OCI-LY7 (cell line): ENCODE results near the gene FHIT. TPM values are rescaled to one million over a fixed set of nuclear protein-coding genes. Genes with fewer than 3 reads are reported as not detected.

Experiments used
- BruUV-seq: library from RNA; stranded (reverse); fragments of 400-500 nt; replicated peaks from 2 replicates; lab custom pipeline; 2021; lab: Mats Ljungman, UMichigan
- CTCF ChIA-PET: fragments of 300-600 bp; sonication (Branson Sonifier 250); formaldehyde crosslinking; loops from one replicate; lab custom pipeline; 2022; ENCODE audit warnings: antibody characterized with exemption; ENCODE audit not compliant: unreplicated experiment; lab: Charles Lee
- POLR2A ChIA-PET: fragments of 300-600 bp; sonication (Branson Sonifier 250); formaldehyde crosslinking; loops from one replicate; lab custom pipeline; 2022; ENCODE audit warnings: antibody characterized with exemption; lab: Charles Lee
- DNase-seq: peaks from one replicate; pipeline ENCODE4 v3.0.0-alpha.2; 2015; ENCODE audit warnings: low spot score
- H2AFZ ChIP-seq: fragments of 200-600 bp; sonication (generic), shearing (Covaris generic); 2 replicates; pipeline ENCODE4 v1.6.1; 2014; ENCODE audit warnings: mild to moderate bottlenecking, antibody characterized with exemption, low read length, moderate library complexity
- H3K27ac ChIP-seq: fragments of 200-600 bp; sonication (generic); 2 replicates; pipeline ENCODE4 v1.5.1; 2014; ENCODE audit warnings: mixed run types, low read depth, mild to moderate bottlenecking, moderate library complexity, low read length, inconsistent platforms; ENCODE audit not compliant: poor library complexity, severe bottlenecking
- H3K36me3 ChIP-seq: fragments of 200-600 bp; sonication (generic); 2 replicates; pipeline ENCODE4 v1.6.1; 2014; ENCODE audit warnings: mild to moderate bottlenecking, antibody characterized with exemption, low read length, moderate library complexity, mixed read lengths; ENCODE audit not compliant: insufficient read depth
- H3K4me1 ChIP-seq: fragments of 200-600 bp; sonication (generic); 2 replicates; pipeline ENCODE4 v1.5.1; 2014; ENCODE audit warnings: mild to moderate bottlenecking, low read length; ENCODE audit not compliant: insufficient read depth, poor library complexity, severe bottlenecking
- H3K4me2 ChIP-seq: fragments of 200-600 bp; sonication (generic); 2 replicates; pipeline ENCODE4 v1.6.1; 2014; ENCODE audit warnings: mild to moderate bottlenecking, low read length
- H3K4me3 ChIP-seq: fragments of 200-600 bp; sonication (generic); 2 replicates; pipeline ENCODE4 v1.5.1; 2014; ENCODE audit warnings: mild to moderate bottlenecking, low read depth, low read length; ENCODE audit not compliant: poor library complexity, severe bottlenecking
- H3K79me2 ChIP-seq: fragments of 200-600 bp; sonication (generic); 2 replicates; pipeline ENCODE4 v1.6.1; 2016; ENCODE audit warnings: low read depth, mild to moderate bottlenecking, low read length, moderate library complexity, mixed read lengths; ENCODE audit not compliant: insufficient read depth
- H3K9me2 ChIP-seq: fragments of 200-600 bp; sonication (generic); 2 replicates; pipeline ENCODE4 v1.6.1; 2016; ENCODE audit warnings: mild to moderate bottlenecking, low read length, mixed read lengths; ENCODE audit not compliant: insufficient read depth
- H3K9me3 ChIP-seq: fragments of 200-600 bp; sonication (generic); 2 replicates; pipeline ENCODE4 v1.6.1; 2014; ENCODE audit warnings: mild to moderate bottlenecking, mixed run types, low read length, mixed read lengths
- H4K20me1 ChIP-seq: fragments of 200-600 bp; sonication (generic); 2 replicates; pipeline ENCODE4 v1.6.1; 2014; ENCODE audit warnings: mild to moderate bottlenecking, antibody characterized with exemption, low read length, moderate library complexity, mixed read lengths; ENCODE audit not compliant: insufficient read depth
- EZH2phosphoT487 ChIP-seq: fragments of 200-600 bp; sonication (generic); IDR thresholded peaks from 2 replicates; pipeline ENCODE4 v1.6.1; 2018; ENCODE audit warnings: low read depth, borderline replicate concordance, mild to moderate bottlenecking, mixed run types, antibody characterized with exemption, low read length, moderate library complexity, mixed read lengths
- intact Hi-C: fragments of 100-400 bp; cut with micrococcal nuclease; formaldehyde crosslinking; loops from one replicate; pipeline ENCODE4 v1.10.0; 2022; ENCODE audit not compliant: unreplicated experiment
- total RNA-seq, 2 experiments: library from RNA; depleted of rRNA in 1 of 2; stranded (reverse); fragments of >200 nt in 1 of 2; shearing (Covaris generic) in 1 of 2; gene quantifications; 2 replicates each; pipeline ENCODE4 v1.2.3, GENCODE V29; 2014 to 2022
- TF ChIP-seq, protein P1 (sequence below): fragments of 200-600 bp; sonication (generic); conservative IDR thresholded peaks from 2 replicates; pipeline ENCODE4 v1.5.1; 2014; ENCODE audit warnings: mild to moderate bottlenecking, antibody characterized with exemption, low read length, moderate library complexity, mixed read lengths

Gene FHIT
- total RNA-seq, 2 experiments from 2014 or later = 5.0 to 10.9 TPM

DNA sequence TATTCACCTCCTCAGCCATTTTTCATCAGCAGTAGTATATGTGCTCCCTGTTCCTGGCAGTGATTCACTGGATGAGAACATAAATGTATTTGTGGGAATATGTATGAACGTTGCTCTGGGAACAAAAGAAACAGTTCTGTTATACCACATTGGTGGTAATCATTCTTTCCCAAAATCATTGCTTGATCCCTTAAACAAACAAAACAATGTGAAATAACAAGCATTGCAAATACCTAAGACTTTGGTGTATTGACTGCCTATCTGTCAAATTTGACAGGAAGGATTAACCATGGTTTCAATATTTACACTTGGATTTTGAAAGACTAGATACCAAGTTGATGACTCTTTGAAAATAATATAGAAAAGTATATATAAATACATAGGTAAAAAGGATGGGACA lies 284.1 kb downstream of the FHIT start:
- Histone ChIP-seq H2AFZ (no peak overlapping the region), H4K20me1 (no peaks in the 10 kb centered on the region), H3K4me1 (no peaks in the 10 kb centered on the region), H3K4me3 (no peak overlapping the region), H3K36me3 (no peaks in the 10 kb centered on the region), H3K79me2 (no peaks in the 10 kb centered on the region), H3K27ac (no peak overlapping the region), H3K9me3 (no peaks in the 10 kb centered on the region), H3K9me2 (no peaks in the 10 kb centered on the region), H3K4me2 (no peak overlapping the region)
- BruUV-seq = no TSS peak
- intact Hi-C loops = no loop called here
- TF ChIP-seq, protein P1, sequence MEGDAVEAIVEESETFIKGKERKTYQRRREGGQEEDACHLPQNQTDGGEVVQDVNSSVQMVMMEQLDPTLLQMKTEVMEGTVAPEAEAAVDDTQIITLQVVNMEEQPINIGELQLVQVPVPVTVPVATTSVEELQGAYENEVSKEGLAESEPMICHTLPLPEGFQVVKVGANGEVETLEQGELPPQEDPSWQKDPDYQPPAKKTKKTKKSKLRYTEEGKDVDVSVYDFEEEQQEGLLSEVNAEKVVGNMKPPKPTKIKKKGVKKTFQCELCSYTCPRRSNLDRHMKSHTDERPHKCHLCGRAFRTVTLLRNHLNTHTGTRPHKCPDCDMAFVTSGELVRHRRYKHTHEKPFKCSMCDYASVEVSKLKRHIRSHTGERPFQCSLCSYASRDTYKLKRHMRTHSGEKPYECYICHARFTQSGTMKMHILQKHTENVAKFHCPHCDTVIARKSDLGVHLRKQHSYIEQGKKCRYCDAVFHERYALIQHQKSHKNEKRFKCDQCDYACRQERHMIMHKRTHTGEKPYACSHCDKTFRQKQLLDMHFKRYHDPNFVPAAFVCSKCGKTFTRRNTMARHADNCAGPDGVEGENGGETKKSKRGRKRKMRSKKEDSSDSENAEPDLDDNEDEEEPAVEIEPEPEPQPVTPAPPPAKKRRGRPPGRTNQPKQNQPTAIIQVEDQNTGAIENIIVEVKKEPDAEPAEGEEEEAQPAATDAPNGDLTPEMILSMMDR = no peak
- TF ChIP-seq EZH2phosphoT487 = no peak
- ChIA-PET POLR2A (interaction anchor here (0.6 kb wide), 1 partner anchor 543 kb away, joined by 7 read pairs; no protein-coding TSS in a partner anchor), CTCF (no interaction called here)
- no peak for DNase-seq

DNA sequence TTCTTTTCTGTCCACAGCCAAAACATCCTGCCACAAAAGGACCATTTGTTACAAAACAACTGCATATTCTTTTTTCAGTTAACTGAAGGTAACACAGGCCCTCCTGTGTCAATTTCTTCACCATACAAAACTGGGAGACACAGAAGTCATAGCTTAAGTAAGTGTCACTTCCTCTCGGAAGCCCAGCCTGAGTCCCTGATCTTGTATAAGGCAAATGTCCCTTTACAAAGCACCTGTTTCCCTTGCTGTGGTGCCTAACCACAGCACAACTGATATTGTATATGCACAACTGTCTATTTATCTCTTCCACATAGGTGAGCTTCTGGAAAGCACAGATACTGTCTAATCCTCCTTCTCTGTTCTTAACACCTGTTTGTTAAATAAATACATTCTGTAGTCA lies 293.7 kb downstream of the FHIT start:
- no peaks in the 10 kb centered on the region for H3K9me2 ChIP-seq
- CTCF ChIA-PET = no interaction called here
- POLR2A ChIA-PET = interaction anchor here (0.6 kb wide), 1 partner anchor 38 kb away, joined by 4 read pairs; no protein-coding TSS in a partner anchor
- no peaks in the 10 kb centered on the region for H3K36me3 ChIP-seq
- no peaks in the 10 kb centered on the region for H3K9me3 ChIP-seq
- H3K4me2 ChIP-seq = no peak overlapping the region
- DNase-seq = no peak
- H3K4me1 ChIP-seq = no peaks in the 10 kb centered on the region
- intact Hi-C loops = no loop called here
- TF ChIP-seq EZH2phosphoT487 = no peak
- TF ChIP-seq, protein P1 = no peak
- H3K79me2 ChIP-seq = no peaks in the 10 kb centered on the region
- H3K4me3 ChIP-seq = no peak overlapping the region
- H4K20me1 ChIP-seq = no peaks in the 10 kb centered on the region
- no peak overlapping the region for H2AFZ ChIP-seq
- H3K27ac ChIP-seq = no peak overlapping the region
- no TSS peak for BruUV-seq

DNA sequence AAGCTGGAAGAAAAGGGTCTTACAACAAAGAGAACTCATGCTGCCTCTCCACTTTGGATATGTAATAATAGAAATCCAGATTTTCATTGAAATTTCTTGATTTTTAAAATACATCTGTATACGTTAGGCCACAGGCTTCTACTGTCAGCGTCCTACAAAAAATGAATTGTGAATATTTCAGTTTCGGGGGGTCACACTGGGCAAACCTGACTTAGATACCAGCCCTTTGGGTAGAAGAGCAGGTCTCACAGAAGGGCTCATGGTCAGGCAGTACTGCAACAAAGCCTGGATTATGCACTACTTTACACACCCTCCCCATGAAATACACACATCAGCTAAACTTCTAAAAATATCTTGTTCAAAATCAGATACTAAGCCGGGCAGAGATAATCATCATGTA lies 294.5 kb downstream of the FHIT start:
- POLR2A ChIA-PET = interaction anchor here (0.7 kb wide), 1 partner anchor 334 kb away, joined by 6 read pairs; no protein-coding TSS in a partner anchor
- Histone ChIP-seq H3K36me3 (no peaks in the 10 kb centered on the region), H4K20me1 (no peaks in the 10 kb centered on the region), H3K27ac (no peak overlapping the region), H3K4me2 (no peak overlapping the region), H3K4me1 (no peaks in the 10 kb centered on the region), H3K4me3 (no peak overlapping the region), H3K79me2 (no peaks in the 10 kb centered on the region), H2AFZ (no peak overlapping the region), H3K9me3 (no peaks in the 10 kb centered on the region), H3K9me2 (no peaks in the 10 kb centered on the region)
- intact Hi-C loops = no loop called here
- CTCF ChIA-PET = no interaction called here
- no TSS peak for BruUV-seq
- TF ChIP-seq EZH2phosphoT487 = no peak
- no peak for DNase-seq
